ENCODE measurements around the gene ANKIB1.
"Not testable (repeated sequence)": the region's sequence is repeated elsewhere in the genome, so short reads cannot be mapped to it uniquely, and the experiment has no call there.

Gene ANKIB1

GRCh38 chr7:92325858-92326257 is 80.1 kb downstream of the ANKIB1 start:
- DNase-seq (ENCODE audit: low read depth in 2 of 2), result no peak

DNA sequence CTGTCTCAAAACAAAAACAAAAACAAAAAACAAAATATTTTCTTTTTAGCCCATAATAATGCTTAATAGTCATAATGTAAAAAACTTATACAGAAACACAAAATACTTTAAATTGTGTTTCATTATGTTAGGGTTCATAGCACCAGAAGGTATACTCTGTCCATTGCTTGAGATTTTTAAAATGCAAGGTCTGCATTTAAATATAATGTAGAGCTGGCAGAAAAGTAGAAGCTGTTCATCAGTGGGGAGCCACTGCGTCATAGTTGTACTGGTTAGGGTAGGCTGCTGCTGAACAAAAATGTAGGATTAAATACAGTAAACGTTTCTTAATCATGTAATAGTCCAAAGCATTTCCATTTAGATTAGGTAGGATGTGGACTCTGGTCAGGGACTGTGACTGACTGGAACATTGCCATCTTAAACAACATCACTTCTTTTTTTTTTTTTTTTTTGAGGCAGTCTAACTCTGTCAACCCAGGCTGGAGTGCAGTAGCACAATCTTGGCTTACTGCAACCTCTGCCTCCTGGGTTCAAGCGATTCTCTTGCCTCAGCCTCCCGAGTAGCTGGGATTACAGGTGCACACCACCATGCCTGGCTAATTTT is 85.2 kb downstream of the ANKIB1 start:
- DNase-seq (ENCODE audit: low read depth in 2 of 2), result no peak

DNA sequence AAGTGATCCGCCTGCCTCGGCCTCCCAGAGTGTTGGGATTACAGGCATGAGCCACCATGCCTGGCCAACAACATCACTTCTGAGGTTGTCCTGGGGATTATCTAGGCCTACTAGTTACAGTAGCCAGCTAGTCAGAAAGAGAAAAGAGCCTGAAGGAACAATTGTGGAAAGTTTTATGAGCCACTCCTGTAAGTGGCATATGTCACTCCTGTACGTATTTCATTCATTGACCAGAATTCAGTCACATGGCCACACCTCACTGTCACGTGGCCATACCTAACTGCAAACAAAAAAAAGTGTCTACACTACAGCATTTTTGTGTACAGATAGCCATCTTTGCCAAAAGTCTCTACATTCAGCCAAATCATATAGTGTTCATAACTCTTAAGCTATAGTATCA is 85.7 kb downstream of the ANKIB1 start:
- no peak for DNase-seq (ENCODE audit: low read depth in 2 of 2)

DNA sequence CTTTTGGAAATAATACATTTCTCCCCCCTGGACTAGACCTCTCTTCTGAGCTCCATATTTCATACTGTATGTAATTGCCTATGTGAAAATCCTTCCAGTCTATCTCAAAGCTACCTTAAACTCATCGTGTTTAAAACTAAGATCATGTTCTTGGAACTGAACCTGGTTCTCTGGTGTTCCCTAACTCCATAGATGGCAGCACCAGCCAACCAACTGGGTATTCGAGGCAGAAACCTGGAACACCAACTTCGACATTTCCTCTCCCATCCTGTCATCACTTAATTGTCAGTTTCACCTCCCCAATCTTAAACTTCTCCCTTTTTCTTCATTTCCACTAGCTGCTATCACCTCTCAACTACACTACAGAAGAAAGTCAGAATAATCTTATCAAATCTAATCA is 87.0 kb downstream of the ANKIB1 start:
- no peak for DNase-seq (ENCODE audit: low read depth in 2 of 2)

GRCh38 chr7:92333866-92334265 is 88.1 kb downstream of the ANKIB1 start:
- no peak for DNase-seq (ENCODE audit: low read depth in 2 of 2)

- no peak for DNase-seq (ENCODE audit: low read depth in 2 of 2)
Observed at GRCh38 chr7:92335574-92335973, 89.8 kb downstream of the ANKIB1 start.

DNA sequence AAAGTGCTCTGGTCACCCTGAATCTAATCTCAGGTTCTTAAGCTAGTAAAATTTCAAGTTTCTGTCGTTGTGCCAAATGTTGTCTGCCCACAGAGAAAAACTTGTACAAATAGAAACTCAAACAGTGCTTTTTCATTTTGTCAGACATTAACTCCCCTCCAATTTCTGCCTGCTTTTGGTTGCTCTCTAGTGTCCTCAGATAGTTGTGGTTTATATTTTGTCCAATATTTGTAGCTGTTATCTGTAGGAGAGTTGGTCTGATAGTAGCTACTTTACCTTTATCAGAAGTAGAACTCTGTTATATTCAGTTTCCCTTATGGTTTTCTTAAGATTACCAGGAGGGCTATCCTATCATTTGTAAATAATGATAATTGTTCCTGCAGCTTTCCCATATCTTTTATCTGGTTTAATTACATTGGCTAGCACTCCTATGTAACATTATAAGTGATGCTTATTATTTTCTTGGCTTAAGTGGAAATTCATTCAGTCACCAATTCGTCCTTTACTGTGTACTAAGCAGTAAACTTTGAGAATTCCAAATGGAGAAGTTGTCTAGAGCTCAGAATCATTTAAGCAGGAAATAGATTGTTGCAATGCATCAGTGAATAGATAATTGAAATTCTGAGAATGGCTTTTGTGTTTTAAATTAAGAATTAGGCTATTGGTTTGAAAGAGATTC is 91.0 kb downstream of the ANKIB1 start:
- DNase-seq (ENCODE audit: low read depth in 2 of 2), result no peak

GRCh38 chr7:92340016-92340415 is 94.2 kb downstream of the ANKIB1 start:
- no peak for DNase-seq (ENCODE audit: low read depth in 2 of 2)

DNA sequence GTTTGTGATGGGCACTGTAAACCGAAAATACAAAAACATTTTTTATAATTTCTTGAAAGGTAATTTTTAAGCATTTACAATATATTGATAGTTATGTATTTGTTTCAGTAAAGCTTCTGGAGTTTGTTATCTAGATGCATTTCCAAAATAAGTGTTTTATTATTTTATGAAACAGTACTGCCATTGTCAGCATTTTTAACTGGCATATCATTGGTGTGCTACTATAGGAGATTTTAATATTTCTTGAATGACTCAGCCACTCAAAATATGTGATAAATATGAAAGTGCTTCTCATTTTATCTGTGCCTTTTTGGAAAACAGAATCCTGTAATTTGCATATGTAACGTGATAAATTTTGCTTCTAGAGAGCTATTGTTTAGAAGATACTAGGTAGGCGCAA is 97.9 kb downstream of the ANKIB1 start:
- no peak for DNase-seq (ENCODE audit: low read depth in 2 of 2)

- no peak for DNase-seq (ENCODE audit: low read depth in 2 of 2)
Observed at GRCh38 chr7:92352009-92352408, 106.2 kb downstream of the ANKIB1 start.

- DNase-seq (ENCODE audit: low read depth in 2 of 2), result no peak
Observed at GRCh38 chr7:92354214-92354613, 108.4 kb downstream of the ANKIB1 start.

GRCh38 chr7:92356406-92356805 is 110.6 kb downstream of the ANKIB1 start:
- no peak for DNase-seq (ENCODE audit: low read depth in 2 of 2)

GRCh38 chr7:92357260-92357659 is 111.5 kb downstream of the ANKIB1 start:
- DNase-seq (ENCODE audit: low read depth in 2 of 2), result no peak

GRCh38 chr7:92359179-92359578 is 113.4 kb downstream of the ANKIB1 start:
- not testable (repeated sequence) for DNase-seq (ENCODE audit: low read depth in 2 of 2)

- peak; percentile 45 to 50 for DNase-seq (ENCODE audit: low read depth in 2 of 2)
Observed at GRCh38 chr7:92359801-92360200, 114.0 kb downstream of the ANKIB1 start.

- DNase-seq (ENCODE audit: low read depth in 2 of 2), result no peak
Observed at GRCh38 chr7:92360387-92360786, 114.6 kb downstream of the ANKIB1 start.

DNA sequence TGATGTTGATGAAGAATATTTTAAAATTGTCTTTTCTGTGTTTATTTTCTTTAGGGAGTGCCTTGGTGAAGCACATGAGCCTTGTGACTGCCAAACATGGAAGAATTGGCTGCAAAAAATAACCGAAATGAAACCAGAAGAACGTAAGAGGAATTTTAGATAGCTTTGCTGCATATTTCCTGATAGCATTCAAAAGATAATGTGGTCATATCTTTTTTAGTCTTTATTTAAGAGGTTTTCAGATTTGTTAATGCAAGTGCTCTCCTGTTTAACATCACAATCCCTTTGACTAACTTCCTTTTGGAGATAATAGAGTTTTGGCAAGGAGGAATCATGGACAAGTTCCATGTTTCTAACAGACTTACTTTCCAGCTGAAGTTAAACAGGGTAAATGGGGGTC is 116.4 kb downstream of the ANKIB1 start:
- no peak for DNase-seq (ENCODE audit: low read depth in 2 of 2)

- no peak for DNase-seq (ENCODE audit: low read depth in 2 of 2)
Observed at GRCh38 chr7:92366730-92367129, 121.0 kb downstream of the ANKIB1 start.

GRCh38 chr7:92368741-92369140 is 123.0 kb downstream of the ANKIB1 start:
- no peak for DNase-seq (ENCODE audit: low read depth in 2 of 2)

DNA sequence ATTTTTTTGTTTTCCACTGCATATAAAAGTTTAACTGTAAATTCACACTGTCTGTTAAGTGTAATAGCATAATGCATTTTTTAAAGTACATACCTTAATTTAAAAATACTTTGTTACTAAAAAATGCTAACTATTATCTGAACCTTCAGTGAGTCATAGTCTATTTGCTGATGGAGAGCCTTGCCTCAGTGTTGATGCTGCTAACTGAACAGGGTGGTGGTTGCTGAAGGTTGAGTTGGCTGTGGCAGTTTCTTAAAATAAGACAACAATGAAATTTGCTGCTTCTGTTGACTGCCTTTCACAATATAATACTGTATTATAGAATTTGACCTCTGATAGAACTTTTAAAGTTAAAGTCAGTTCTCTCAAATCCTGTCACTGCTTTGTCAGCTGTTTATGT is 129.2 kb downstream of the ANKIB1 start:
- no peak for DNase-seq (ENCODE audit: low read depth in 2 of 2)

- DNase-seq (ENCODE audit: low read depth in 2 of 2), result no peak
Observed at GRCh38 chr7:92391071-92391470, 145.3 kb downstream of the ANKIB1 start.

DNA sequence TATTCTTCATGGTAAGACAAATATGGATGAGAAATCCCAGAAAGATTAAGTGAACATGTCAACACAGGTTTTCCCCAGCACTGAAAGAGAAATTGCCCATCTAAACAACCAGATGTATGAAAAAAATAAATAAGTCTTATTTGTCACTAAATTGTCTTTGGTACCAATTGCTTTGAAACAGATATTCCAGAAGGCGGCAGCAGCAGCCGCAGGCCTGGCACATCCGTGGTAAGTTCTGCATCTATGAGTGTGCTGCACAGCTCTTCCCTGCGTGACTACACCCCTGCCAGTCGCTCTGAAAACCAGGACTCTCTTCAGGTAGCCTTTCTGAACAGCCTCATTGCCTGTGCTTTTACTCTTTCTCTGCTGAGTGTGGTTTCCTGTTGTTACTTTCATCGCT is 151.8 kb downstream of the ANKIB1 start:
- DNase-seq (ENCODE audit: low read depth in 2 of 2), result no peak

GRCh38 chr7:92400013-92400412 is 154.2 kb downstream of the ANKIB1 start:
- DNase-seq (ENCODE audit: low read depth in 2 of 2), result no peak
